Astrocyte of the spinal cord (primary cell): ENCODE results near the gene FNDC3B.

ENCODE experiments used
- DNase-seq: peaks from one replicate; pipeline ENCODE4 v3.0.0; 2011; ENCODE audit warnings: low read depth, low spot score
- H3K4me3 ChIP-seq: 2 replicates; pipeline ENCODE4 v1.5.1; 2011; ENCODE audit warnings: low read depth, mild to moderate bottlenecking, low read length, moderate library complexity
- in situ Hi-C: cut with HindIII; loops from 2 replicates; pipeline ENCODE4 v1.10.0; 2017; ENCODE audit warnings: low sequenced_read_pairs
- TF ChIP-seq, protein P1 (sequence below): IDR thresholded peaks from 2 replicates; pipeline ENCODE4 v1.5.1; 2012; ENCODE audit warnings: low read depth, mild to moderate bottlenecking, low read length, inconsistent platforms

The FNDC3B gene

DNA sequence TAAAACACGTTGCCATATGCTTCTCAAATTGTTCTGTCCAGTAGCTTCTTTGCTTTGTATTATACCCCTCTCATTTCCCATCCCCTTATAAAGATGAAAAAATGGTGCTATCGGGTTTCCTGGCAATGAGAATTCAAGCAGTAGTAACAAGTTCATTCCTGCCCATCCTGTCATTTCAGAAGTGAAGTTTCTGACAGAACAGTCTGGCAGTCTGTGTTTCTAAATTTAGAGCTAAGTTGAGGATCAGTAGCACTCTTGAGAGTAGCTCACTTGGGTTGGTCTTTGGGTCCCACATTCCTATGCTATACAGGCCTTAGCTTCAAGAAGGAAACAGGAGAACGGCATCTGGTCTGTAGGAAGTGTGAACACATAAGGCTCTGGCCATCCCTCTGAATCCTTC, 274.3 kb downstream of the FNDC3B start:
- TF ChIP-seq, protein P1, sequence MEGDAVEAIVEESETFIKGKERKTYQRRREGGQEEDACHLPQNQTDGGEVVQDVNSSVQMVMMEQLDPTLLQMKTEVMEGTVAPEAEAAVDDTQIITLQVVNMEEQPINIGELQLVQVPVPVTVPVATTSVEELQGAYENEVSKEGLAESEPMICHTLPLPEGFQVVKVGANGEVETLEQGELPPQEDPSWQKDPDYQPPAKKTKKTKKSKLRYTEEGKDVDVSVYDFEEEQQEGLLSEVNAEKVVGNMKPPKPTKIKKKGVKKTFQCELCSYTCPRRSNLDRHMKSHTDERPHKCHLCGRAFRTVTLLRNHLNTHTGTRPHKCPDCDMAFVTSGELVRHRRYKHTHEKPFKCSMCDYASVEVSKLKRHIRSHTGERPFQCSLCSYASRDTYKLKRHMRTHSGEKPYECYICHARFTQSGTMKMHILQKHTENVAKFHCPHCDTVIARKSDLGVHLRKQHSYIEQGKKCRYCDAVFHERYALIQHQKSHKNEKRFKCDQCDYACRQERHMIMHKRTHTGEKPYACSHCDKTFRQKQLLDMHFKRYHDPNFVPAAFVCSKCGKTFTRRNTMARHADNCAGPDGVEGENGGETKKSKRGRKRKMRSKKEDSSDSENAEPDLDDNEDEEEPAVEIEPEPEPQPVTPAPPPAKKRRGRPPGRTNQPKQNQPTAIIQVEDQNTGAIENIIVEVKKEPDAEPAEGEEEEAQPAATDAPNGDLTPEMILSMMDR = no peak
- H3K4me3 ChIP-seq = no peak overlapping the region
- in situ Hi-C loops = no loop called here
- DNase-seq = no peak

DNA sequence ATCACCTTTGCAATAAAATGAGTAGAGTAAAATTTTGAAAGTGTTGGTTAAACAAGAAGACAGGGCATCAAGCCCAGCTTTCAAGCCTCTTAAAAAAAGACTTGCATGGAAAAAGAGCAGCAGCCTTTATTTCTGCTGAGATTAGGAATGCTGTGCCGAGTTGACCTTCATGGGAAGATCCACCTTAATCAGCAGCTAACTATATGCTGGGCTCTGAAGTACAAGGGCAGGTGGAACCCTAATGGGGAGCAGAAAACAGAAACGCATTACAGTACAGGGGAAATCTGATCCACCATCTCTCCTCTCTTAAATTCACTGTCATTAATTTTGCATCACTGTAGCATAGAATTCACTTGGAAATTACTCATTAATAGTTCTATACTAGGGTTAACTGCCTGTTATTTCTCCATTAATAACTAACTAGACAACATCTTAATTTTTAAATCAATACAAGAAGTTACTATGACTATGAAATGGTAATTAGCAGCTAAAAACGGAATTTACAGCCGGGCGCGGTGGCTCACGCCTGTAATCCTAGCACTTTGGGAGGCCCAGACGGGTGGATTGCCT, 275.3 kb downstream of the FNDC3B start:
- DNase-seq = no peak
- in situ Hi-C loops = no loop called here

DNA sequence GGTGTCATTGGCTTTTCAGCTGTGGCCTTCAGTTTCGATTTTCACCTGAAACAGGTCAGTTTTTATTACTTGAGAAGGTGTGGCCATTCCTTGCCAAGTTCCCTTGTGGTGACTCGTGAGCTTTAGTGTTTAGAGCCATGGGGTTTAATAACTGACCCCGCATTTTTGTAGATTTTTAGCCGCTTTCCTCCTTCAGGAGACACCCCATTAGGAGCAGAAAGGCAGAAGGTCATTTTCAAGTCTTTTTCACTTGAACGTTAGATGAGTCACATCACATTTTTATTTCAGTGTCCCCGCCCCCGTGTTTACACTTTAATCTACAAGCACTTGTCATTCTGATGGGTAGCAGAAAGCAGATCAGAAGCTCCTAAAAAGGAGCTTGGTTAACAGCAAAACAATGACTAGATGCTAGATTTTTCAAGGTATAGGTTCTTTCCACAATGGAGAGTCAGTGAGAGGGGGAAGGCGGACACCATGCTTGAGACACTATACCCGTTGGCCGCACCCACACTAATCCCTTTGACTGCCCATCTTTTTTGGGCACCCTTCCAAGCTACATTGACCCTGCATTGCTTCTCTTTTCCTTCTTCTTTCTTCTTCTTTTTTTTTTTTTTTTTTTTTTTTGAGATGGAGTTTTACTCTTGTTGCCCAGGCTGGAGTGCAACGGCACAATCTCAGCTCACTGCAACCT, 276.2 kb downstream of the FNDC3B start:
- peak; percentile 69 for DNase-seq
- in situ Hi-C loops = no loop called here
- no peak overlapping the region for H3K4me3 ChIP-seq
- TF ChIP-seq, protein P1 = no peak

More for the DNA sequence above, 275.3 kb downstream of the FNDC3B start:
- H3K4me3 ChIP-seq = no peak overlapping the region
- TF ChIP-seq, protein P1 = no peak

DNA sequence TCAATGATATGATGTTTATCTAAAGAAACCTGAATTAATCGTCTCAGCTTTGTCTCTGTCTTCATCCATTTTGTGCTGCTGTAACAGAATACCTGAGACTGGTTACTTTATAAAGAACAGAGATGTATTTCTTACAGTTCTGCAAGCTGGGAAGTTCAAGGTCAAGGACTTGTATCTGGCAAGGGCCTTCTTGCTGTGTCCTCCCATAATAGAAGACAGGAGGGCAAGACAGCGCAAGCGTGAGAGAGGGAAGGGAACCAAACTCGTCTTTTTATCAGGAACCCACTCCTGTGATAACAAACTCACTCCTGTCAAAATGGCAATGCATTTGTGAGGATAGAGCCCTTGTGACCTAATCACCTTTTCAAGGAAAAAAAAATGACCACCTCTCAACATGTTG, 277.4 kb downstream of the FNDC3B start:
- in situ Hi-C loops = no loop called here

DNA sequence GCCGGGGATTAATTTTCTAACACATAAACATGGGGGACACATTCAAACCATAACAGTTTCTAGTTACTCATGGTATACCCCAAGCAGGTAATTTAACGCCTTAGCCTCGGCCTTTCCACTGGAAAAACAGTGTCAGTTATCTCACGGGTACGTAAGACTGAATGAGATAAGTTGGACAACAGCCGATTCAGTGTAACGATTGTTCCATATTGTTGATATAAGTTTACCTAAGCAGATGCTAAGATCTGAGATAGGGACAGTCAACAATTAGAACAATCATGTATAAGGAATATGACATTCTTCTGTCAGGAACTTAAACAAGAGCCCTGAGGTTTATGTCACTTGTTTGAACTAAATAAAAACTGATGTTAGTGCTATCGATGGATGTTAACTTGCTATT, 278.1 kb downstream of the FNDC3B start:
- DNase-seq = no peak
- TF ChIP-seq, protein P1 = no peak
- in situ Hi-C loops = no loop called here
- no peak overlapping the region for H3K4me3 ChIP-seq

More for the DNA sequence above, 277.4 kb downstream of the FNDC3B start:
- no peak overlapping the region for H3K4me3 ChIP-seq
- DNase-seq = no peak
- TF ChIP-seq, protein P1 = no peak

DNA sequence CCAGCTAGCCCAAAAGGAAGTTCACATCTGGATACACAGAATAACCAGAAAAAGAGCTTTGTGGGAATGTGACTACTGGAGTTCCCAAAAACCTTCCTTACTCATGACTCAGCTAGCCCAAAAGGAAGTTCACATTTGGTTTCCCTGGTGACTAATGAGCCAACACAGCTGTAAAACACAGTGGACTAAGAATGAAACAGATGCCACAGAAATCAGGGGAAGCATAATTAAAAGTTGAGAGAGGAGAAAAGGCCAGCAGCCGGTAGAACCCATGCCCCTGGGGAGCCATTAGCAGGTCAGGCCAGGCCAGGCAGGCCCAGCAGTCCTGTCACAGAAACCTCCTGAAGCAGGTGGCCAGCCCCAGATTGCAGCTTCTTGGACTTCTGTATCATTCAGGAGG, 278.6 kb downstream of the FNDC3B start:
- in situ Hi-C loops = no loop called here
- H3K4me3 ChIP-seq = no peak overlapping the region
- peak; percentile 96 for DNase-seq

More for the DNA sequence above, 278.6 kb downstream of the FNDC3B start:
- TF ChIP-seq, protein P1 = no peak
